OCI-LY7 (cell line): ENCODE results near the gene TTC38. TPM values are rescaled to one million over a fixed set of nuclear protein-coding genes. Genes with fewer than 3 reads are reported as not detected.

ENCODE experiments used
- BruUV-seq: library from RNA; stranded (reverse); fragments of 400-500 nt; replicated peaks from 2 replicates; lab custom pipeline; 2021; lab: Mats Ljungman, UMichigan
- CTCF ChIA-PET: fragments of 300-600 bp; sonication (Branson Sonifier 250); formaldehyde crosslinking; loops from one replicate; lab custom pipeline; 2022; ENCODE audit warnings: antibody characterized with exemption; ENCODE audit not compliant: unreplicated experiment; lab: Charles Lee
- POLR2A ChIA-PET: fragments of 300-600 bp; sonication (Branson Sonifier 250); formaldehyde crosslinking; loops from one replicate; lab custom pipeline; 2022; ENCODE audit warnings: antibody characterized with exemption; lab: Charles Lee
- DNase-seq: peaks from one replicate; pipeline ENCODE4 v3.0.0-alpha.2; 2015; ENCODE audit warnings: low spot score
- H2AFZ ChIP-seq: fragments of 200-600 bp; sonication (generic), shearing (Covaris generic); 2 replicates; pipeline ENCODE4 v1.6.1; 2014; ENCODE audit warnings: mild to moderate bottlenecking, antibody characterized with exemption, low read length, moderate library complexity
- H3K27ac ChIP-seq: fragments of 200-600 bp; sonication (generic); 2 replicates; pipeline ENCODE4 v1.5.1; 2014; ENCODE audit warnings: mixed run types, low read depth, mild to moderate bottlenecking, moderate library complexity, low read length, inconsistent platforms; ENCODE audit not compliant: poor library complexity, severe bottlenecking
- H3K36me3 ChIP-seq: fragments of 200-600 bp; sonication (generic); 2 replicates; pipeline ENCODE4 v1.6.1; 2014; ENCODE audit warnings: mild to moderate bottlenecking, antibody characterized with exemption, low read length, moderate library complexity, mixed read lengths; ENCODE audit not compliant: insufficient read depth
- H3K4me1 ChIP-seq: fragments of 200-600 bp; sonication (generic); 2 replicates; pipeline ENCODE4 v1.5.1; 2014; ENCODE audit warnings: mild to moderate bottlenecking, low read length; ENCODE audit not compliant: insufficient read depth, poor library complexity, severe bottlenecking
- H3K4me2 ChIP-seq: fragments of 200-600 bp; sonication (generic); 2 replicates; pipeline ENCODE4 v1.6.1; 2014; ENCODE audit warnings: mild to moderate bottlenecking, low read length
- H3K4me3 ChIP-seq: fragments of 200-600 bp; sonication (generic); 2 replicates; pipeline ENCODE4 v1.5.1; 2014; ENCODE audit warnings: mild to moderate bottlenecking, low read depth, low read length; ENCODE audit not compliant: poor library complexity, severe bottlenecking
- H3K79me2 ChIP-seq: fragments of 200-600 bp; sonication (generic); 2 replicates; pipeline ENCODE4 v1.6.1; 2016; ENCODE audit warnings: low read depth, mild to moderate bottlenecking, low read length, moderate library complexity, mixed read lengths; ENCODE audit not compliant: insufficient read depth
- H3K9me2 ChIP-seq: fragments of 200-600 bp; sonication (generic); 2 replicates; pipeline ENCODE4 v1.6.1; 2016; ENCODE audit warnings: mild to moderate bottlenecking, low read length, mixed read lengths; ENCODE audit not compliant: insufficient read depth
- H3K9me3 ChIP-seq: fragments of 200-600 bp; sonication (generic); 2 replicates; pipeline ENCODE4 v1.6.1; 2014; ENCODE audit warnings: mild to moderate bottlenecking, mixed run types, low read length, mixed read lengths
- H4K20me1 ChIP-seq: fragments of 200-600 bp; sonication (generic); 2 replicates; pipeline ENCODE4 v1.6.1; 2014; ENCODE audit warnings: mild to moderate bottlenecking, antibody characterized with exemption, low read length, moderate library complexity, mixed read lengths; ENCODE audit not compliant: insufficient read depth
- CTCF ChIP-seq: fragments of 200-600 bp; sonication (generic); conservative IDR thresholded peaks from 2 replicates; pipeline ENCODE4 v1.5.1; 2014; ENCODE audit warnings: mild to moderate bottlenecking, antibody characterized with exemption, low read length, moderate library complexity, mixed read lengths
- EZH2phosphoT487 ChIP-seq: fragments of 200-600 bp; sonication (generic); IDR thresholded peaks from 2 replicates; pipeline ENCODE4 v1.6.1; 2018; ENCODE audit warnings: low read depth, borderline replicate concordance, mild to moderate bottlenecking, mixed run types, antibody characterized with exemption, low read length, moderate library complexity, mixed read lengths
- intact Hi-C: fragments of 100-400 bp; cut with micrococcal nuclease; formaldehyde crosslinking; loops from one replicate; pipeline ENCODE4 v1.10.0; 2022; ENCODE audit not compliant: unreplicated experiment
- total RNA-seq, 2 experiments: library from RNA; depleted of rRNA in 1 of 2; stranded (reverse); fragments of >200 nt in 1 of 2; shearing (Covaris generic) in 1 of 2; gene quantifications; 2 replicates each; pipeline ENCODE4 v1.2.3, GENCODE V29; 2014 to 2022

The TTC38 gene
- total RNA-seq, 2 experiments from 2014 or later: 0.44 to 2.7 TPM

DNA sequence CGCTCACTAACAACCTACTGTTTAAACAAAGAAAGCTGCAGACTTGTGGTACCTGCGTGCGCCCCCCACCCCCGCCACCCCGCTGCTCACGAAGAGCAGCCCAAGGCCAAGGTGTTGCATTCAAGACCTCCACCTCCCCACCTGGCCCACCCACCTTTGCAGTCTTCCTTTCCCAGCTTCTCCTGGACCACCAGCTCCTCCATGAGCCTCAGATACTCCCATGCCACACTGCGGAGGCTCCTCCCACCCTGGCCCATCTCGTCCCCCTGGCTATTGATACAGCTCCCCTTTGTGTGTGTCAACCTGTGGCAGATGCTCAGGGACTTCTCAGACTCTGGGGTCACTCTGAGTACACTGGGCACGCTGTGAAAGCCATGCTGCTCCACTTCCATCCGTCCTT, 21.6 kb upstream of the TTC38 start:
- CTCF ChIA-PET: no interaction called here
- Histone ChIP-seq H3K4me2 (no peak overlapping the region), H2AFZ (no peak overlapping the region), H3K36me3 (no peaks in the 10 kb centered on the region), H3K9me3 (no peaks in the 10 kb centered on the region), H4K20me1 (no peaks in the 10 kb centered on the region), H3K4me1 (peaks cover 16% of the 10 kb centered on the region), H3K27ac (no peak overlapping the region), H3K9me2 (no peaks in the 10 kb centered on the region), H3K4me3 (no peak overlapping the region), H3K79me2 (peaks cover under 1% of the 10 kb centered on the region; the same call in 1 of the 2 replicates)
- BruUV-seq: no TSS peak
- intact Hi-C loops: no loop called here
- no peak for TF ChIP-seq EZH2phosphoT487
- TF ChIP-seq CTCF: no peak
- POLR2A ChIA-PET: interaction anchor here (1.0 kb wide), 1 partner anchor 94 kb away, joined by 3 read pairs; no protein-coding TSS in a partner anchor
- DNase-seq: no peak

GRCh38 chr22:46247443-46247975, 20.3 kb upstream of the TTC38 start:
- H3K36me3 ChIP-seq: no peaks in the 10 kb centered on the region
- TF ChIP-seq CTCF: no peak
- TF ChIP-seq EZH2phosphoT487: no peak
- no peak for DNase-seq
- H3K4me1 ChIP-seq: peaks cover 25% of the 10 kb centered on the region
- no peak overlapping the region for H3K27ac ChIP-seq
- POLR2A ChIA-PET: interaction anchor here (1.0 kb wide), 1 partner anchor 9 kb away, joined by 3 read pairs; no protein-coding TSS in a partner anchor
- BruUV-seq: no TSS peak
- H4K20me1 ChIP-seq: no peaks in the 10 kb centered on the region
- H3K4me3 ChIP-seq: no peak overlapping the region
- CTCF ChIA-PET: no interaction called here
- no peaks in the 10 kb centered on the region for H3K9me3 ChIP-seq
- no peak overlapping the region for H3K4me2 ChIP-seq
- intact Hi-C loops: no loop called here
- H3K79me2 ChIP-seq: peaks cover 7% of the 10 kb centered on the region; the same call in 1 of the 2 replicates
- H3K9me2 ChIP-seq: no peaks in the 10 kb centered on the region
- no peak overlapping the region for H2AFZ ChIP-seq

GRCh38 chr22:46250035-46250782, 17.6 kb upstream of the TTC38 start, which contains the start of gene CDPF1:
CDPF1 (minus strand) TSS chr22:46250293; CDS start chr22:46248284, 2,009 bp downstream.
- Histone ChIP-seq H3K9me2 (no peaks in the 10 kb centered on the region), H3K4me1 (peaks cover 25% of the 10 kb centered on the region), H3K4me3 (peak within 1 kb of the TSS; percentile 80), H3K36me3 (no peaks in the 10 kb centered on the region), H3K4me2 (peak within 1 kb of the TSS; percentile 85), H4K20me1 (no peaks in the 10 kb centered on the region), H3K79me2 (peaks cover 7% of the 10 kb centered on the region; the same call in 1 of the 2 replicates), H2AFZ (peak within 1 kb of the TSS; percentile 15; the same call in 1 of the 2 replicates), H3K9me3 (no peaks in the 10 kb centered on the region), H3K27ac (peak within 1 kb of the TSS; percentile 59)
- CTCF ChIA-PET: no interaction called here
- TF ChIP-seq CTCF (peak; percentile 30; the same call in 1 of the 2 replicates), EZH2phosphoT487 (no peak)
- no TSS peak for BruUV-seq
- POLR2A ChIA-PET: interaction anchor here (0.5 to 1.6 kb wide), 3 partner anchors 11 to 46 kb away, joined by 3 to 5 read pairs (median 5); partner anchors contain the start of gene GTSE1
- intact Hi-C loops: loop anchor here (1.0 to 2.0 kb wide), 3 partner anchors 47 to 100 kb away; partner anchors contain the start of genes GTSE1 and PPARA
- DNase-seq: peak; percentile 90
